ENCODE results near the gene STUM.

The STUM gene

GRCh38 chr1:226560243-226560642, 11.7 kb downstream of the STUM start:
- no peak overlapping the region for H3K4me3 Mint-ChIP-seq

GRCh38 chr1:226562989-226563388, 14.4 kb downstream of the STUM start:
- Mint-ChIP-seq H3K4me1 (ENCODE audit: low read depth) (peaks cover 10% of the 10 kb centered on the region), H3K4me3 (no peak overlapping the region), H3K9me3 (no peaks in the 10 kb centered on the region), H3K27ac (no peak overlapping the region), H3K27me3 (peaks cover 4% of the 10 kb centered on the region), H3K36me3 (ENCODE audit: low read depth) (no peaks in the 10 kb centered on the region)
- intact Hi-C loops (cut with micrococcal nuclease), result no loop called here

More at GRCh38 chr1:226560243-226560642, 11.7 kb downstream of the STUM start:
- H3K36me3 Mint-ChIP-seq (ENCODE audit: low read depth), result no peaks in the 10 kb centered on the region
- no peaks in the 10 kb centered on the region for H3K9me3 Mint-ChIP-seq
- H3K27ac Mint-ChIP-seq, result no peak overlapping the region
- H3K27me3 Mint-ChIP-seq, result no peaks in the 10 kb centered on the region
- intact Hi-C loops (cut with micrococcal nuclease), result no loop called here
- H3K4me1 Mint-ChIP-seq (ENCODE audit: low read depth), result peaks cover 13% of the 10 kb centered on the region

- Mint-ChIP-seq H3K27ac (no peak overlapping the region), H3K27me3 (peaks cover 4% of the 10 kb centered on the region), H3K4me3 (no peak overlapping the region), H3K4me1 (ENCODE audit: low read depth) (peaks cover 4% of the 10 kb centered on the region), H3K9me3 (no peaks in the 10 kb centered on the region), H3K36me3 (ENCODE audit: low read depth) (no peaks in the 10 kb centered on the region)
- intact Hi-C loops (cut with micrococcal nuclease), result no loop called here
Measured at GRCh38 chr1:226563666-226564065, 15.1 kb downstream of the STUM start.

GRCh38 chr1:226565476-226565875, 16.9 kb downstream of the STUM start:
- peaks cover 4% of the 10 kb centered on the region for H3K27me3 Mint-ChIP-seq
- H3K4me3 Mint-ChIP-seq, result no peak overlapping the region
- no peak overlapping the region for H3K27ac Mint-ChIP-seq
- intact Hi-C loops (cut with micrococcal nuclease), result no loop called here
- H3K9me3 Mint-ChIP-seq, result no peaks in the 10 kb centered on the region
- no peaks in the 10 kb centered on the region for H3K4me1 Mint-ChIP-seq (ENCODE audit: low read depth)
- H3K36me3 Mint-ChIP-seq (ENCODE audit: low read depth), result no peaks in the 10 kb centered on the region

- Mint-ChIP-seq H3K4me1 (ENCODE audit: low read depth) (no peaks in the 10 kb centered on the region), H3K27ac (no peak overlapping the region), H3K27me3 (peaks cover 4% of the 10 kb centered on the region), H3K9me3 (no peaks in the 10 kb centered on the region), H3K36me3 (ENCODE audit: low read depth) (no peaks in the 10 kb centered on the region), H3K4me3 (no peak overlapping the region)
- intact Hi-C loops (cut with micrococcal nuclease), result no loop called here
Measured at GRCh38 chr1:226566234-226566633, 17.7 kb downstream of the STUM start.

- Mint-ChIP-seq H3K4me3 (no peak overlapping the region), H3K27me3 (peaks cover 4% of the 10 kb centered on the region), H3K4me1 (ENCODE audit: low read depth) (no peaks in the 10 kb centered on the region), H3K9me3 (no peaks in the 10 kb centered on the region), H3K27ac (no peak overlapping the region), H3K36me3 (ENCODE audit: low read depth) (no peaks in the 10 kb centered on the region)
- intact Hi-C loops (cut with micrococcal nuclease), result no loop called here
Measured at GRCh38 chr1:226566760-226567159, 18.2 kb downstream of the STUM start.

- Mint-ChIP-seq H3K9me3 (no peaks in the 10 kb centered on the region), H3K27ac (no peak overlapping the region), H3K27me3 (peaks cover 4% of the 10 kb centered on the region), H3K4me1 (ENCODE audit: low read depth) (no peaks in the 10 kb centered on the region), H3K4me3 (no peak overlapping the region), H3K36me3 (ENCODE audit: low read depth) (no peaks in the 10 kb centered on the region)
- intact Hi-C loops (cut with micrococcal nuclease), result no loop called here
Measured at GRCh38 chr1:226568077-226568831, 19.7 kb downstream of the STUM start.

DNA sequence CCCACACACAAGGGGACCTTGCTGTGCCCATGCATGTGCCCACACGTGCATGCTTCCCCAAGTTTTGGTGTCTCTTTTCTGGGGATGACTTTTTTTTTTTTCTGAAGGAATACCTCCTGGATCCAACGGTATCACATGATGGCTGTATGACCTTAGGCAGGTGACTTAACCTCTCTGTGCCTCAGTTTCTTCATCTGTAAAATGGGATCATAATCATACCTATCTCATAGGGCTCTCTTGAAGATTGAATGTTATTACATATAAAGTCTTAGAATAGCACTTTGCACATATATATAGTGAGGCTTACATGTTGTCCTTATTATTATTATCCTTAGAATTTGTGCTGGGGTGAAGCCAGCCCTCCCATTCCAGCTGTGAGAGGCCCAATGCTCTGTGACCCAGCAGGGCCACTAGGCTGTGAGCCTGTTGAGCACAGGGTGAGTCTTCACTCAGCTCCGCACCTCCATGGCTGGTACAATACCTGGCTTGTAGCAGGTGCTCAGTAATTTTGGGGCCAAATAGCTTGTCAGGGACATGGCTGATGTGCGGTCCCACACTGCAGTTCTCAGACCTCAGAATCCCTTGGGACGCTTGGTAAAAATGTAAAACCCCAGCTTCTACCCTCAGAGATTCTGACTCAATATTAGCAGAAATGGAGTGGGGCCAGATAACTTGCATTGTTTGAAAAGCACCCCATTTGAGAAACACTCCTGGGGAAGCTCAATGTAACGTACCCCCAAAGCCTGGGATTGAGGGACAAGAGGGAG, 20.6 kb downstream of the STUM start:
- peaks cover 4% of the 10 kb centered on the region for H3K27me3 Mint-ChIP-seq
- no peaks in the 10 kb centered on the region for H3K36me3 Mint-ChIP-seq (ENCODE audit: low read depth)
- intact Hi-C loops (cut with micrococcal nuclease), result no loop called here
- H3K27ac Mint-ChIP-seq, result no peak overlapping the region
- no peak overlapping the region for H3K4me3 Mint-ChIP-seq
- H3K4me1 Mint-ChIP-seq (ENCODE audit: low read depth), result no peaks in the 10 kb centered on the region
- H3K9me3 Mint-ChIP-seq, result no peaks in the 10 kb centered on the region

- H3K27ac Mint-ChIP-seq, result no peak overlapping the region
- H3K27me3 Mint-ChIP-seq, result peaks cover 4% of the 10 kb centered on the region
- intact Hi-C loops (cut with micrococcal nuclease), result no loop called here
- H3K36me3 Mint-ChIP-seq (ENCODE audit: low read depth), result no peaks in the 10 kb centered on the region
- no peaks in the 10 kb centered on the region for H3K4me1 Mint-ChIP-seq (ENCODE audit: low read depth)
- H3K4me3 Mint-ChIP-seq, result no peak overlapping the region
- H3K9me3 Mint-ChIP-seq, result no peaks in the 10 kb centered on the region
Measured at GRCh38 chr1:226569879-226570547, 21.4 kb downstream of the STUM start.

DNA sequence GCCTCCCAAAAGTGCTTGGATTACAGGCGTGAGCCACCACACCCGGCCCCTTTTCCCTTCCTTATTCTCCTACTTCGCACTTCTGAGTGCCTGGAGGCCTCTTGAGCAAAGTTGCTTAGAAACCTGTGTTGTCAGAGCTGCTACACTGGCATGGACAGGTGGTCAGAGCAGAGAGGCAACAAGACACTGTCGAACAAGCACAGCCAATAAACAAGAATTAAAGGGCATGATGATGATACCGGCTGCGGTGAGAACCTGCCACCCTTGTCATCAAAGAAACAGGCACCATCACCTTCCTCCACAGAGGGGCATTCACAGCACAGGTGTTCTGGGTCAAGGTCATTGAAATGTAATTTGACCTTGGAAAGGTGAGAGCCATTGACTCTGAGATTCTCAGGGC, 23.3 kb downstream of the STUM start:
- intact Hi-C loops (cut with micrococcal nuclease), result no loop called here
- no peaks in the 10 kb centered on the region for H3K27me3 Mint-ChIP-seq
- no peak overlapping the region for H3K27ac Mint-ChIP-seq
- no peaks in the 10 kb centered on the region for H3K4me1 Mint-ChIP-seq (ENCODE audit: low read depth)
- H3K4me3 Mint-ChIP-seq, result no peak overlapping the region
- H3K36me3 Mint-ChIP-seq (ENCODE audit: low read depth), result no peaks in the 10 kb centered on the region
- no peaks in the 10 kb centered on the region for H3K9me3 Mint-ChIP-seq

- no peak overlapping the region for H3K27ac Mint-ChIP-seq
Measured at GRCh38 chr1:226572325-226572726, 23.8 kb downstream of the STUM start.

GRCh38 chr1:226574044-226574443, 25.5 kb downstream of the STUM start:
- H3K4me1 Mint-ChIP-seq (ENCODE audit: low read depth), result no peaks in the 10 kb centered on the region
- H3K9me3 Mint-ChIP-seq, result no peaks in the 10 kb centered on the region
- intact Hi-C loops (cut with micrococcal nuclease), result no loop called here
- no peak overlapping the region for H3K27ac Mint-ChIP-seq
- no peaks in the 10 kb centered on the region for H3K36me3 Mint-ChIP-seq (ENCODE audit: low read depth)
- no peak overlapping the region for H3K4me3 Mint-ChIP-seq
- no peaks in the 10 kb centered on the region for H3K27me3 Mint-ChIP-seq

More at GRCh38 chr1:226572325-226572726, 23.8 kb downstream of the STUM start:
- H3K9me3 Mint-ChIP-seq, result no peaks in the 10 kb centered on the region
- no peaks in the 10 kb centered on the region for H3K36me3 Mint-ChIP-seq (ENCODE audit: low read depth)
- no peaks in the 10 kb centered on the region for H3K27me3 Mint-ChIP-seq
- no peak overlapping the region for H3K4me3 Mint-ChIP-seq
- no peaks in the 10 kb centered on the region for H3K4me1 Mint-ChIP-seq (ENCODE audit: low read depth)
- intact Hi-C loops (cut with micrococcal nuclease), result no loop called here

DNA sequence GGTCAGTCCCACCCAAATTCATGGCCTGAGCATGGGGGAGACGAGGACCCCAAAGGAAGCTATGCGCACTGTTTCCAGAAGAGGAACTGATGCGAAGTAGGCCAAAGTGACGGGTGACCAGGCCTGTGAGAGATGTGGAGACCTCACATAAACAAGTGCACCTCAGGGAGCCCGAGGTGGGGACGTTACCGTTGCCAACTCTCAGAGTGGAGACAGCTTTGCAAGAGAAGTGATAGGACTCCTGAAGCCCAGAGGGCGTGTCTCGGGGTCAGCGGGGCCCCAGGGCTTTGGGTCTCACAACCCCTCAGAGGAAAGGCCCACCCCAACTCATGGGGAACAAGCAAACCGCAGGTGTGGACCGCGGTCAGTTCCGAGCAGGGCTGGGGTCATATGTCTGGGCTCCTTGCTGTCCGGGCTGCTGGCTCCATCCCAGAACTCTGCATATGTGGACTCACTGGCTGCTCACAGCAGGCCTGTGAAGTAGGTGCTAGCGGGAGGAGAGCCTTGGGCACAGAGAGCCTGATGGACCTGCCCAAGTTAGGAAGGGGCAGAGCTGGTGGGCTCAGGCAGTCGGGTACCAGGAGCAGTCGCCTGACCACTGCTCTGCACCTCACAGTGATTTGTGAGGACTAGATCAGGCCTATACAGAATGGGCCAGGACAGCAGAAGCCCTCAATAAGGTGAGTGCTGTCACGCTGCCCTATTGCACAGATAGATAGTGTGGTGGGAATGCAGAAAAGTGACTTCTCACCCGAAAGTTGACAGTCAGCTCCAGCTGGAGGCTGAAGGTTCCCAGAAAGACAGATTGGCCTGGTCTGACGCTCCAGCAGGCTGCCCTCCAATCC, 26.2 kb downstream of the STUM start:
- Mint-ChIP-seq H3K4me3 (no peak overlapping the region), H3K27me3 (no peaks in the 10 kb centered on the region), H3K36me3 (ENCODE audit: low read depth) (no peaks in the 10 kb centered on the region), H3K4me1 (ENCODE audit: low read depth) (no peaks in the 10 kb centered on the region), H3K27ac (no peak overlapping the region), H3K9me3 (no peaks in the 10 kb centered on the region)
- intact Hi-C loops (cut with micrococcal nuclease), result no loop called here

DNA sequence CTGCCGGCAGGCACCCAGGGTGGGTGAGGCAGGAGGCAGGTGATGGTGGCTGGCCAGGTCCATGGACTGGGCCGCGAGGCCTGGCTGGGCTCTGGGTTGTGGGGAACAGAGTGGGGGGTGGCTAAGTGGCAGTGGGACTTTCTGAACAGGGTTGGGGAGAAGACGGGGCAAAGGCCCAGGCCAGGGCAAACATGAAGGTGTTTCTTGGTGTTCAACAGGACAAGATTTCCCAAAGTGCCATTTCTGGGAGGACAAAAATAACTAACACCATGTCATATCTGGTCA, 26.8 kb downstream of the STUM start:
- H3K36me3 Mint-ChIP-seq (ENCODE audit: low read depth), result no peaks in the 10 kb centered on the region
- H3K4me3 Mint-ChIP-seq, result no peak overlapping the region
- intact Hi-C loops (cut with micrococcal nuclease), result no loop called here
- no peaks in the 10 kb centered on the region for H3K27me3 Mint-ChIP-seq
- H3K4me1 Mint-ChIP-seq (ENCODE audit: low read depth), result no peaks in the 10 kb centered on the region
- H3K27ac Mint-ChIP-seq, result no peak overlapping the region
- no peaks in the 10 kb centered on the region for H3K9me3 Mint-ChIP-seq

Data from dendritic cell treated with granulocyte-macrophage colony-stimulating factor and Interleukin-4, amounts not matched to agents 40 ng/mL and 50 ng/mL, for 4 days (primary cell).